ENCODE data around the gene RAMP3. TPM values are rescaled to one million over a fixed set of nuclear protein-coding genes. Genes with fewer than 3 reads are reported as not detected.
"Not testable (repeated sequence)": the region's sequence is repeated elsewhere in the genome, so short reads cannot be mapped to it uniquely, and the experiment has no call there.

The RAMP3 gene, protein sequence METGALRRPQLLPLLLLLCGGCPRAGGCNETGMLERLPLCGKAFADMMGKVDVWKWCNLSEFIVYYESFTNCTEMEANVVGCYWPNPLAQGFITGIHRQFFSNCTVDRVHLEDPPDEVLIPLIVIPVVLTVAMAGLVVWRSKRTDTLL
- total RNA-seq: not detected

DNA sequence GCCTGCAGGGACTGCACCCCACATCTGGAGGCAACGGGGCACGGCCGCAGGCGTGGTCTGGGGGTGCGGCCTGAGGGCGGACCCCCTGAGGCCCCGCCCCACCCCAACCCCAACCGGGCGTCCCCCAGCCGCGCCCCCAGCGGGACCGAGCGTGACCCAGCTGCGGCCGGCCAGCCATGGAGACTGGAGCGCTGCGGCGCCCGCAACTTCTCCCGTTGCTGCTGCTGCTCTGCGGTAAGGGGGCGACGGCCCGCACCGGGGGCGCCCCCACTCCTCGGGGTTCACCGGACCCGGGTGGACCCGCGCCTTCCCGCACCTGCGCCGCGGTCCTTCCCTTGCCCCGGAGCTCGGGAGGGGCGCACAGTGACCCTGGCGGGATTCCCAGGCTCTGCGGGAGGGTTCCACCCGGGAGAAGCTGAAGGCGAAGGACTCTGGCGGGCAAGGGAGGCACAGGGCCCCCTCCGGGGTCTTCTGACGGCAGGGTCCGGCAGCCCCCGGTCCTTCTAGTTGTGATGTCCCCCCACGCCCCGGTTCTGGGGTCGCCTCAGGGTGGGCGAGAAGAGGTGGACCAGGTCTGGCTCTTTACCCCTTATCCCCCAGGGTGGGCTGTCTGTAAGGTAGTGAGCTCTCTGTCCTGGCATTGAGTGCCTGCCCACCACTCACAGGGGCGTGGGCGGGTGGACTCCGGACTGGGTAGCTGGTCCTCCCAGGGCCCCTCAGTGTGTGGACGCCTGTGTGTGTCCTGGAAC, at the start of gene RAMP3:
RAMP3 (plus strand) TSS at position 139 of the 749 bp plus-strand sequence; CDS start at position 177, 38 bp downstream.
- DNase-seq: no peak

DNA sequence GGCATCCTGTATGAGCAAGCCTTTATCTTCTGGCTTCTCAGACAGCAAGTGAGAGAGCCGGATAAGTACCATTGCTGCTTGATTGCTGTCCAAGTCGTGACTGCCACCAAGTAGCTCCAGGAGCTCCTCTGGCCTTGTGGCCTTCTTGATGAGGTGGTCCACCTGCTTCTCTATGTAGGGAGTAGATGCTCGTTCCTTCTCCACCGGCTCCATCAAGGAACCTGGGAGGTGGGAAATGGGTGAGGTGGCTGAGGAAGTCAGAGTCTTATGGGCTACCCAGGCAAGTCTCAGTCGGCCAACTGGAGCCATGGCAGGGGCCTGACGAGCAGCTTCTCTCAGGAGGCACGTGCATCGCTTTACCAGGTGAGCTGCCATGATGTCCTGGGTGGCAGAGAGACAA, 48.7 kb upstream of the RAMP3 start:
- no peak for DNase-seq

DNA sequence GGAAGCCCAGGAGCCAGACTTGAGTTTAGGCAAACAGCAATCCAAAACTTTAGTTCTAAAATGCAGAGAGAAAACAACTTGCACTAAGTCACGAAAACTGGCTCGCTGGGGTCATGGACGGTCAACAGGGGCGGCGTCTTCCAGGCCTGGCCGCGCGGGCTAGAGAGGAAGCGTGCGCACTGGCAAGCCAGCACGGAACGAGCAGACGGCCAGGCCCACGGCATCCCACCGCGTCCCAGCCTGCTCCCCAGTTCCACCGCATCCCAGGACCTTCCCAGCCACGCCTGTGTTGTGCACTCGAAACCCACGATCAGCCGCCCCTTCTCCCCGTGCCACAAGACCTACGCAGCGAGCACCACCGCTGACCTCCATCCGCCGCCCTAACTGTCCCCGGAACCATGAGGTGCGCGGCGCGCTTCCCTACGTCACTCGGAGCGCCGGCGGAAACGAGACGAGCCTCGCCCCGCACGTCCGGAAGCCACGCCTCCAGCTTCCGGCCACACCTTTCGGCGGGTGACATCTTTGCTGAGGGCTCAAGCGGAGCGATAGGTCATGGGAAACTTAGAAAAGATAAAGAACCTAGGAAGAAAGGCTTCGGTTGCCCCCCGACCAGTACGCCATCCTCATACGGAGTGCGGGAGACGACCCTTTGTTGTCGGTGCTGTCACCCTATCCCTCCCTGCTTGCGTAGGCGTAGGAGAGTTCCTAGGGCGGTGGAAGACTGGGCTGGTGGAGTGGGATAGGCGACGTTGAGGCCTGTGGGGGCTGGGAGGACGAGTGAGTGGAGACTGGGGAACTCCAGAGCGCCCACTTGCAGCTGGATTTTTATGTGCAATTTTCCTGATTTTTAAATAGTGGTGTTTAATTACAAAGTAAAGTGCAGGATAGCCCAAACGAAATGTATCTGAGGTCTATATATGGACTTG, 46.0 kb upstream of the RAMP3 start, which contains the start of gene TBRG4:
TBRG4 (minus strand) TSS at position 400 of the 926 bp plus-strand sequence. CDS start 2,460 bp downstream, outside the sequence.
- peak; percentile 89 for DNase-seq

DNA sequence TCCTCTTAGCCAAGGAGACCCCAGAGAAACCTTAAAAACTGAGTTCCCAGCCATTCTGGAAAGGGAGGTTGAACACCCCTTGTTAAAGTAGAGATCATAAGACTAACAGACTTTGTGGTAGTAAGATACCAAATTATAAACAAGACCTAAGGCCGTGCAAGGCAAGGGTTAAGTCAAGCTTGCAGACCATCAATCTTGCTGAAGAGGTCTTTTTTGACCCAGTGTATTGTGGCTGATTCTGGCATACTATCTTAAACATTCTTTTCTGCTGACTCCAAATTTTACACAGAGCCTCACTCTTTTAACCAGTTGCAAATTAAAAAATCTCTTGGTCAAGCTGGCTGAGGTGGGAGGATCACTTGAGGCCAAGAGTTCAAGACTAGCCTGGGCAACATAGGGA, 44.9 kb upstream of the RAMP3 start:
- no peak for DNase-seq

DNA sequence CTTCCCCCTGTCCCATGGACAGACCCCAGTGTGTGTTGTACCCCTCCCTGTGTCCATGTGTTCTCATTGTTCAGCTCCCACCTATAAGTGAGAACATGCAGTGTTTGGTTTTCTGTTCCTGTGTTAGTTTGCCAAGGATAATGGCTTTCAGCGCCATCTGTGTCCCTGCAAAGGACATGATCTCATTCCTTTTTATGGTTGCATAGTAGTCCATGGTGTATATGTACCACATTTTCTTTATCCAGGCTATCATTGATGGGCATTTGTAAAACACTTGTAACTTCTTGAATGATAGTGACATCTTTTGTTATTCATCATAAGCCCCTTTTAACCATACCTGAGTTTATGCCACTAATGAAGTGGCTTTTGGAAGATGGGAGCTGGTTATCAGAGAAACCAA, 43.3 kb upstream of the RAMP3 start:
- not testable (repeated sequence) for DNase-seq

DNA sequence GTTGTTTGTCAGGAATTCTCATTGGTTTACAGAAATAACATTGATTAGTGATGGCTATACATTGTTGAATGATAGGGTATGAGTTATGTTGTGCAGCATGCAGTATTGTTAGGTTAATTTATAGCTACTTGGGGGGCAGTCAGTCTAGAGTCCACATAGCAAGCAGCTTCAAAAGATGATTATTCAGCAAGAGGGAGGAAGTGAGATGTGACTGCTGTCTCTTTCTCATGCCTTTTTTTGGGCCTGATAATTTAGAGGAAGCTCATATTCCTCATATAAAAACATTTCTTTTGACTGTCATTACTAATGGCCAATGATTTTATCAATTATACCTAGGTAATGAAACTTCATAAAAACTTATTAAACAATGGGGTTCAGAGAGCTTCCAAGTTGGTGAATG, 42.7 kb upstream of the RAMP3 start:
- no peak for DNase-seq

DNA sequence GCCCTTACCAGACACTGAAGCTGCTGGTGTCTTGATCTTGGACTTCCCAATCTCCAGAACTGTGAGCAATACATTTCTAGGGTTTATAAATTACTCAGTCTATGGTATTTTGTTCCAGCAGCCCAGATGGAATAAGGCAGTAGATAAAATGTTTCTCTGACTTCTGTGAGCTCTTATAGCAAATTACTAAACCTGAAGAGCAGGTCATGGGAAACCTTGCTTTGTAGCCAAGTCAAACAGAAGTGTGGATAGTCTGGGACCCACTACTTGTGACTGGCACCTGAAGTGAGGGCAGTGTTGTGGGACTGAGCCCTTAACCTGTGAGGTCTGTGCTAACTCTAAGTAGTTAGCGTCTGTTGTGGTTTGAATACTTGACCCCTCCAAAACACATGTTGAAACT, 41.5 kb upstream of the RAMP3 start:
- DNase-seq: no peak

- DNase-seq: no peak
Measured at GRCh38 chr7:45117582-45117981, 40.0 kb upstream of the RAMP3 start.

DNA sequence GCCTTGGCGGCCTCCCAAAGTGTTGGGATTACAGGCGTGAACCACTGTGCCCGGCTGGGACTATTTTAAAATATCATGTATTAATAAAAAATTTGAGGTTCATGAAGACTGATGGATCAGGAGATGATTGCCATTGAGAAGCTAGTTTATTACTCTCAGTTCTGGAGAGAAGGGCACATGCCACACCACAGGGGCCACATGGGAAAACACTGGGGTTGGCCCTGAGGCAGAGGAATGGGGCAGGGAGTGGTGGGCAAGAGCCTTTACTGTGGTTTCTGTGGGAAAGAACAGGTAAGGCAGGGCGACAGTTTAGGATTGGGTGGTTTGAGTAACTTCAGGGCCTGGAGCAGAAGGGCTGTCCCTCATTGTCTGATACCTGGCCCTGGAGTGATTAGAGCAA, 39.3 kb upstream of the RAMP3 start:
- no peak for DNase-seq

DNA sequence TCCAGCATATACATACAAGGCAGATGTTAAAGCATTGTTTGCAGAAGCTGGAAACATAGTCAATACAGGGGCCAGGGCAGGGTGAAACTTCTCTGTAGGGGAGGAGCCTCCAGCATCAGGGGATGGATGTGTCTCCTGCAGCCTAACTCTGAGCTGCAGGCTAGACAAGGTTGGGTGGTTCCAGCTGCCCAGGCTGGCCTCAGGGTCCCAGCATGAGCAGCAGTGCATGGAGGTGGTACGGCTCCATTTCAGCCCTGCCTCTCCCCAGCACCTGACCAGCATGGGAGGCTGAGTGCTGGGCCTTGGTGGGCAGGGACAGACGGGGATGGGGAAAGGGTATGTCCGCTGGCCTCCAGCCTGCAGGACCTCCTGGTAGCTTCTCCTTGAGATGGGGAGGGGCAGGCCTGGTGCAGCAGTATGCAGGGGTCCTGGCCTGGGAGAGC, 38.7 kb upstream of the RAMP3 start:
- no peak for DNase-seq

GRCh38 chr7:45119550-45119949, 38.0 kb upstream of the RAMP3 start:
- DNase-seq: no peak

GRCh38 chr7:45122975-45123860, 34.4 kb upstream of the RAMP3 start:
- DNase-seq: no peak

- no peak for DNase-seq
Measured at GRCh38 chr7:45123913-45124710, 33.5 kb upstream of the RAMP3 start.

- DNase-seq: no peak
Measured at GRCh38 chr7:45125193-45125904, 32.2 kb upstream of the RAMP3 start.

- DNase-seq: no peak
Measured at GRCh38 chr7:45126201-45126600, 31.4 kb upstream of the RAMP3 start.

GRCh38 chr7:45126920-45127319, 30.7 kb upstream of the RAMP3 start:
- DNase-seq: no peak

GRCh38 chr7:45129181-45129800, 28.3 kb upstream of the RAMP3 start:
- DNase-seq: no peak

DNA sequence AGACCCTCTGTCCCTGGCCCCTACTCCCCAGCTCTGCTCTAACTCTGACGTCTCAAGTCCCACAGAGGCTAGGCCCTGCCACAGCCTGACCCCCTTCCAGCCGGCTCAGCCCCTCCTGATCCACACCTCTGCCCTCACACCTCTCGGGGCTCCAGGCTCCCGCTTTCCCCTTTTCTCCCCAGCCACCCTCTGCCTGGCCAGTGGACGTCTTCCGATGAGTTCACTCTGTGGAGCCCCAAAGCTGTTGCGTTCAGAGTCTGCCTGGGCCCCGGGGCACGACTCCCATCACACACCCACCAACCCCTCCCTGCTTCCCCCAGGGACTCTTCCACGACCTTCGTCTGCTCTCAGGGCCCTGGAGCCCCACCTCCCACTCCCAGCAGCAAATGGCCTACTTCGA, 27.7 kb upstream of the RAMP3 start:
- DNase-seq: no peak

DNA sequence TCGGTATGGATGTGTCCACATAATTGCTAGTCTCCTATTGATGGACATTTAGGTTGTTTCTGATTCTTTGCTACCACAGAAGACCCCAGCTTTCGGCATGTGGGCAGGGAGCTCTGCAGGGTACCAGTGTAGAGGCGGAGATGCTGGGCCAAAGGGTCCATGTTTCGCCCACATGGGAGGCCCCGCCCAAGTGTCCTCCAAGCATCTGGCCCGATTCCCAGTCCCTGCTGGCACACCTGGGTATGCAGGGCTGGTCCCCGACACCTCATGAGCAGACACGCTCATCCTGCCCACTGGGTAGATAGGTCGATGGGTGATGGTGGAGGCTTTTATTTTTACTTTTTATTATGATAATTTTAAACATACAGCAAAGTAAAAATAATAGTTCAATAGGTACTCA, 26.7 kb upstream of the RAMP3 start:
- DNase-seq: no peak

DNA sequence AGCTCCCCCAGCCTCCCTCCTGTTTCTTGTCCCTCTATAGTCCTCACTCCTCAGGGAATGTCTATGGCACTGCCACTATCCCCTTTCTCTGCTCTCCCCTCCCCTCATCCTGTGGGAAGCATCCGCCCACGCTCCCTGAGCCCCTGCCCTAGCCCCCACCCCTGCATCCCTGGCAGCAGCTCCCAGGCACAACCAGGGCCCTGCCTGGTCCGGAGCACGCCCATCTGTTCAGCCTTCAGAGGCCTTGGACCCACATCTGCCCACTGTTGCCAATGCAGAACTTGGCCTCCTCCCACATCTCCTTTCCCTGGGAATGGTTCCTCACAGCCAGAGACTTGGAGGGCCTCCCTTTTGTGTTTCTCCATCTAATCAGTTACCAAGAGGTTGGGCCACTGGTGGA, 25.7 kb upstream of the RAMP3 start:
- no peak for DNase-seq
